NCI-H2227 treated with DMSO at 0.1 percent for 48 hours (cell line): Measurements from ENCODE around the gene MSI2.
"Not testable (repeated sequence)": the region's sequence is repeated elsewhere in the genome, so short reads cannot be mapped to it uniquely, and the experiment has no call there.

Source experiments
- DNase-seq: peaks from one replicate; lab custom pipeline; 2025; lab: John Stamatoyannopoulos, UW

MSI2 gene

DNA sequence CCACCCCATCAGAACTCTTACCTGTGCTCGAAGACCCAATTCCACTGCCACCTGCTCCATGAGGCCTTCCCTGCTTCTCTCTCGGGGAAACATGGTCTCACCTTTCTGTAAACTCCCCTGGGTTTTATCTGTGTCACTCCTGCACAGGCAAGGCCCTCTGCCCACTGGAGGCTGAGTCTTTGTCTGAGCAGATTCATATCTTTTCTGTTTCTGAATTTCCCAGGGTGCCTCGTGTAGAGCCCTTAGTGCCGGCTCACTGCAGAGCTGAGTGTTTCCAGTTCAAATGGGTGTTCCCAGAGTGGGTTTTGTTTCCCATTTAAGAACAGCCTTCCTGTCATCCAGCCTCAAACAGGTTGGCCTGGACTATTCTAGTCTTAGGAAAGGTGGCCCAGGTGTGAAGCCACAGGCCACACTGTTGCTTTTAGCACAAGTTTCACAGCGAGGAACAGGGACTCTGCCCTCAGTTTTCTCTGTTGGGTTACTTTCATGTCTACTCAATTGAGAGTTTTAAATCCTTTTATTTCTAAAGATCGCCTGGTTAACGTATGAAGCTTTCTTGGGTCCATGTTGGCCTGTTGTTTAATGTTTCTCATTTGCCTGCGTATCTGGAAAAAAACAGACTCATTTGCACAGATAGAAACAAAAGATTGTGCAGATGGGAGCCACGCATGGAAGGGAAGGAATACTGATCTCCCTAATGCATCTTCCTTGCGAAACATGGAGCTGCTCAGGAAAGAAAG, 228.7 kb downstream of the MSI2 start:
- no peak for DNase-seq

DNA sequence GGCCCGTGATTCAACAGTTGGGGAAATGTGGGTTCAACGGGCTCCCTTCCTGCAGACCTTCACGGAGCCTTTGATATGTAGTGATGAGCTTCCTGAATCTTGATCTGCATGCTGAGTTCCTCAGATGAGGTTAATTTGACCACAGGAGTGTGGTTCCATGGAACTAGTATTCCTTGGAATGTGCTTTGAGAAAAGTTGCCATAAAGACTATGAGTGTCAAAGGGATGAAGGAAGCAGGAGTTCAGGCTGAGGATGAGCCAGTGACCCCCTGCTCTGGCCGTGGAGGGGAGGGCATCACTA, 229.2 kb downstream of the MSI2 start:
- no peak for DNase-seq

DNA sequence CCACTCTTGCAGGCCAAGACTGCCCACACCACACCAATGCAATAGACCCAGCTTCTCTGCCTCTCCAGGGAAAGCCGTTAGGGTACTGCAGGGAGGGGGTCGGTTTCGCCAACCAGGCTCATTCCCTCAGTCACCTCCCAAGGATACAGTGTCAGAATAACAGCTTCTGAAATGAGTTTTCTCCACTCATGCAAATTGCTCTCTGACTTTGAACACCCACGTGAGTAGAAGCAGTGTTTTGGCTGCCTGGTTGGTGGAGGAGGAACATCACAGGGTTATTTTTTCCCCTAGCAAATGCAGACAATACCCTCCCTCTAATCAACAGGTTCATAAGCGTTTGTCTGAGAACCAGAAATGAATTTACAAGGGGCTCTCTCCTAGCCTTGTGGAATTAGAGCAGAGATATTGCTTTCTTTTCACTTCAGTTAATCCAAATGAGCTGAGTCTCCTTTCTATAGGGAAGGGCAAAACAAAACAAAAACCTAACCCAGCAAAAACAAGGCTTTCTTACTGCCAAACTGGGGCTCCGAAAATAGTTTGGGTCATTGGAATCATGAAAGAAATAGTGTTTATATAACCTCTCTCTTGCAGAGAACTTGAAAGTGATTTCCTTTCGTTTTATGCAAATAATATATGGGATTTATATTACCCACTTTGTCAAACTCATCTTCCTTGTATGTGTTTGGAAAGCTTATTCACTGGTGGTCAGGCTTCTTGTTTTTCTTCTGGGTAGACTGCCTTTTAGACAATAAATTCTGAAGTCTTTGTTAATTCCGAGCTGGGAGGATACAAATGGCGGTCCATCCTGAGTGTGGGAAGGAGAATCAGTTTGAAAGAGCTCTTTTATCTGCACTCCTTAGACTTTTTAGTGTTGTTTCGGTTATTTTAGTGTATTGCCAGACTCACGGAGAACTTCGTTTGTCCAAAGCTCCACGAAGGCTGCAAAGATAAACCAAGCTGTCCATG, 229.9 kb downstream of the MSI2 start:
- no peak for DNase-seq

DNA sequence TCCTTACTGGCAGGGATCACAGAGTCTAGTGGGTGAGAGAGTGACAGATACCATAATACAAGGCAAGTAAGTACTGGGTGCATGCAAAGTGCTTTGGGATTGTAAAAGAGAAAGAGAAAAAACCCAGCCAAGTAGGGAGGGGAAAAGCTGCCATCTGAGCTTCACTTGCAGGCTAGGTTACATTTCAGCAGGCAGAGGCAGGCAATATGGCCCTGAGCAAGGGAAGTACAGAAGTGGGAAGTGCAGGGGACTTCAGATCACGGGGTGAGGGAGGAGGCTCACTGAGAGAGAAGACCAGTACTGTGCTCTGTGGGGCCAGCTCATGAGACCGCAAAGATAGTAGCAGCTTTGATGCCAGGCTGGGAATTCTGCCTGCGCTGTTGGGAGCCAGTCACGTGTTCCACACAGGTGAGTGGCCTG, 230.6 kb downstream of the MSI2 start:
- no peak for DNase-seq

DNA sequence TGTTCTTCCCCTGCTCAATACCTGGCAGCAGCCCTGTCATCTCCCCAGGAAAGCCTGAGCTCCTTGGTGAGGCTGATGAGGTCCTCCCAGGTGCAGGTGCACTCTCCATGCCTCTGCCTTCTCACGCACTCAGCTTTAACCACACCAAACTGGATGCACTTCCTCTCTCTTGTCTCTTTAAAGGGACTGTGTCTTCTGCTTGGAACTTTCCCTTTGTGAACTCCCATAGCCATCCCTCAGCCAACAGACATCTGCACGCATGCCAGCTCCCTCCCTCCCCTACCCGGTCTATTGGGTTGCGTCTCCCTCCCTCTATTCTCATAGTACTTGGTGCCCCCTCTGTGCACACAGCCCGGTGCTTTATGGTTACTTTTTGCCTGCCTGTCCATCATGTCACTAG, 231.2 kb downstream of the MSI2 start:
- DNase-seq: no peak

DNA sequence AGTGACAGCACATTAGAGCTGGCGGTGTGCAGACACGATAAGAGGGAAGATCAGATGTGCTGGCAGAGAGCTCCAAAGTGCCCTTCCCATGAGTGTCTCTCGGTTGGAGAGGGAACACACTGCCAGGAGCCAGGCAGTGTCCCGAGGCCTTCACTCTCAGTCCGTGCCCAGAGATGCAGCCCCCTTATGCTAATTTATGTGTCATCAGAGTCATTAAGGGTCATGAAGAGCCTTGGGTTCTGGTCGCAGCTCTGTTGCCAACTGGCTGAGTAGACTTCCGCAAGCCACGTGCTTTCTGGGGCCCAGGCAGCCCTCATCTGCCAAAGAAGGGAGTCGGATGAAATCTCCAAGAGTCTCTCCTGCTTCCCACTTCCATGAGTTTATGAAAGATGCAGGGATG, 232.5 kb downstream of the MSI2 start:
- DNase-seq: no peak

DNA sequence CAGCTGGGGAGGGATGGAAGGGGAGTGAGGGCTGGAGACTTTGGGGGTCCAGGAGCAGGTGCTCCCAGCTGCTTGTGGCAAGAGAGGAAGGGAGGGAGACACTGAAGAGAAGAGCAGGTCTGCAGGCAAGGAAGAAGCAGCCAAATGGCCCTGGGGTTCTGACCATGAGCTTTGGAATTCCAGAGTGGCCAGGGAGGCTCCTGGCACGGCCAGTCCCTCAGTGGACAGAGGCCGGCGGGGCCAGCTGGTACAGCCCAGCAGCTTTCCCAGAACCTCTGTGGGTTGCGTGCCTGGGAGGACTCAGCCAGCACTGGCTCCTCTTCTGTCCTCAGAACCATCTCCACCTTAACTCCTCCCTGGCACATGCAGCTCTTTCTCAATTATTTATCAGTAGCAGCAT, 233.0 kb downstream of the MSI2 start:
- DNase-seq: no peak

DNA sequence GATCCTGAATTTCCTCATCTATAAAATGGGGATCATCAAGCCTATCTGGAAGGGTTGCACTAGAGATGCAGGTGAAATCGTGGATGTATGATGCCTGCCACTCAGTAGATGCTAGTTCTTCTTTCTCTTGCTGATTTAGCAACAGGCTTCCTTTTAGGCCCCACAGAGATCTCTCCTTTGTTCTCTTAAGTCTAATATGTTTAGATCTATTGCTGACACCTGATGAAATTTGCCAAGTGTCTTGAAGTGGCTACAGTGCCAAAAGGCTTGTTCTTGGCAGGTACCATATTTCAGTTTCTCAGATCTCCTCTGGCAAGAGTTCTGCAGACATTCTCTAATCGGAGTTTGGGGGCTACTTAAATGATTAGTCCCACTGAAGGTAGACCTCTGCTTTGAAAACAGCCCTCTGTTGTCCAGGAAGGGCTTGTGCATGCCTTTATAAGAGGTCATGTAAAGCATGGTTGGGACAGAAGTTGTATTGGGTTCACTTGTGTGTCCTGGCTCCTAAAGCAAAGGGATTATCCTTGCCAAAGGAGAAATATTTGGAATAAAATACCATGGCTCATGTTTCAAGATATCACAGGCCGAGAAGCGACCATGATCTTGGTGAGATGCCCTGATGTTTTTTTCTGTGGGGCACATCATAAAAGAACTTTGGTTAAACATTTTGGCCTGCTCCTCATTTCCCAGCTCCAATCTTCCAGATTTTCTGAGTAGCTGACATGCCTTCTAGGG, 234.0 kb downstream of the MSI2 start:
- no peak for DNase-seq

DNA sequence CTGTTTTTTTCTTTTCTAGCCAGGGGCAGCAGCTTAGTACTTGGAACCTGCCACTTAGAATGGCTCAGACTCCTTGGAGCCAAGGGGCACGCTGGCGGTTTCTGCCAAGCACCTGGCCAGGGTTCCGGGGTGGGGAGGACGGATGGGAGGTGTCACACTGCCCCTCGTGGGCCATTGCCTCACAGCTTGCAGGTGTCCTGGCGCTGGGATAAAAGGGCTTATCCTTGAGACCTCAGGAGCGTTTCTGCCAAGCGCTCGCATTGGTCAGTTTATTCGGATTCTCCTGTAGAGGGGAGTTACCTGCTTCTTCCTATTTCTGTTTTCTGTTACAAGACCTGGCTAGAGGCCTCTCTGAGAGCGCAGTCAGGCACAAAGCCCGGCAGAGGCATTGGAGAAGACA, 234.6 kb downstream of the MSI2 start:
- DNase-seq: no peak

DNA sequence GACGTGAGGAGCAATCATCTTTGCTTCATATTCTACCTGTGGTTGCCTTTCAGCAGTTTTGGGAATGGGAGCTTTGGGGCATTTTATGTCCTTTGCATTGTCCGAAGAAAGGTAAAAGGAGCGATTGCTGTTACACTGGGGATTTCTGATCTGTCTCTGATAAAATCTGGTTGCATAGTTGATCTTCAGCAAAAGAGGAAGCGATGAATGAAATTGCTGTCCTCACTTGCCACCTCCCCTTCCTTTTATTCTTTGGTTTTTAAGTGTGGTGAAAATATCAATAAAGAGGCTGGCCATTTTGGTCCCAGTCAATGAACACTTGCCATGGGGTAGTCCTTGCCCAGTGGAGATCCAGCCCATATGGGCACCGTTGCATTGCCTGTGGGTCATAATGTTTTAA, 236.8 kb downstream of the MSI2 start:
- no peak for DNase-seq

DNA sequence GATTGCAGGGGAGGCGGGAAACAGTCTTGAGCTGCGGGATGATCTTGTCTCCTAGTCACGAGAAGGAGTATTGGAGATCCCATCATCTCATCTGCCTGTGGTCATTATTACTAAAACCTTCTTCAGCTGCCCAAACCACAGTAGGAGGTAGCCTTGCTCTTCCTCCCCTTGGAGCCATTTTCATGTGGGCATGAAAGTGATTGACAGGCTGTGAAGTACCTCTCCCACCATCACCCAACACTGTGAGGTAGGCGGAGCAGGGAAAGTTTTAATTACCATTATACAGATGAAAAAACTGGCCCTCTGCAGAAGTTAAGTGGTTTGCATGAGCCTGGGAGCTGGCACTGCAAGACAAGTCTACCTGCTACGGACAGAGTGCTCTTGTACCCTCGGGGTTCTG, 237.3 kb downstream of the MSI2 start:
- DNase-seq: no peak

DNA sequence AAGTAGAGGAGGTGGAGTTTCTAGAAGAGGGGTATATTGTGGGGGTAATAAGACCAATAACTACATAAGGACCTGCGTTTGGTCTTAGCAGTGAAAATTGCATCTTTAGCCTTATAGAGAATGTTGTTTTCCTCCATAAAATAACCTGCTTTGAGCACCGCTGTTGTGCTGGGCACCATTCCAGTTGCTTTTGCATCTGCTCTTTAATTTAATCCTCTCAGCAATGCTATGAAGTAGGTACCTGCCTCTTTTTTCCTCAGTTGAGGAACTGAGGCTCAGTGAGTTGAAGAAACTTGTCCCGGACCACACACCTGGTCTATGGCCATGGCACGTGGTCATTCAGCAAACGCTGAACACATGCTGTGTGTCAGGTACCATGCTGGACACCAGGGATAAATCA, 238.1 kb downstream of the MSI2 start:
- DNase-seq: no peak

DNA sequence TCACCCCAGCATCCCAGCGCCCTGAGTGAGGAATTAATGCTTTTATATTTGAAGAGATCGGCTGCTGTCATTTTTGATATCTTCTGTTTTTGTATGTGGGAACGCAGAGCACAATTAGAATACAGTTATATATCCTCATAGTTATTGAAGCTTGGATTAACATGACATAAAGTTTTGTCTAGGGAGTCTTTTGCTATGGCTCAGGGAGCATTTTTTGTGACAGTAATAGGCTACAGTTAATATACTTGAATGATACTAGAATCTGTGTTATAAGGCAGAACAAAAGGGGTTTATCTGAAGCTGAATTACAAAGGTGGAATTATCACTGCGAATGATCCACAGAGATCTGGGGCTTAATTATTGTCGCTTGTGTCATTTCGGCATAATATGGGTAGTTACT, 239.4 kb downstream of the MSI2 start:
- DNase-seq: no peak

DNA sequence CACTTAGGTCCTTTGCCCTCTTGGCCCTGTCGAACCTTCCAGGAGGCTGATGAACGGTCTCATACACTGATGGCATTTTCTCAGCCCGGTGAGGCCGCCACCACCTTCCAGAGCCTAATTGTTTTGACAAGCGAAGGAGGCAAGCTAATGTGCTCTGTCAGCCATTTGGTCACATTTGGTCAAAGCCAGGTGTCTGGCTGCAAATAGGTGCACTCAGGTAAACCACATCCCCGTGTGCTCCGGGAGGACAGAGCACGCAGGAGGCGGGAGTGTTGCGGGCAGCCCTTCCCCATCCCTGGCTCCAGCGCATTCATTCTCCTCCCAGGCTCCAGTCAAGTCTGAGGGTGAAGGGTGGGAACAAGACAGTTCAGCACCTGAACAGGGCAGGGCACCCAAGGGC, 240.1 kb downstream of the MSI2 start:
- no peak for DNase-seq

DNA sequence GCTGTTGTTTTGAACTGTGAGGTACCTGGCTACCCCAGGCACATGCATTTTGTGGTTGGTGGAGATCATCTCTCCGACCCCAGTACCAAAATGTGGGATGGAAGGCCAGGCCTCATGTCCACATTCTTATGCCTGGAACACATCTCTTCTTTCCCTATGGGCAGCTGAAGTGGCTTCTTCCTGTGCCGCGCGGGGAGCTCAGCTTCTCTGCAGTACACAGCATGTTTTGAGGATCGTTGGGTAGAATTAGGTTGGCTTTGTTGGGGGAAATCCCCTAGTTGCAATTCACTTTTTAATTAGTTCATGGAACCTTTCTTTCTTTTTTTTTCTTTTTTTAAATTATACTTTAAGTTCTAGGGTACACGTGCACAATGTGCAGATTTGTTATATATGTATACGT, 242.1 kb downstream of the MSI2 start:
- no peak for DNase-seq

DNA sequence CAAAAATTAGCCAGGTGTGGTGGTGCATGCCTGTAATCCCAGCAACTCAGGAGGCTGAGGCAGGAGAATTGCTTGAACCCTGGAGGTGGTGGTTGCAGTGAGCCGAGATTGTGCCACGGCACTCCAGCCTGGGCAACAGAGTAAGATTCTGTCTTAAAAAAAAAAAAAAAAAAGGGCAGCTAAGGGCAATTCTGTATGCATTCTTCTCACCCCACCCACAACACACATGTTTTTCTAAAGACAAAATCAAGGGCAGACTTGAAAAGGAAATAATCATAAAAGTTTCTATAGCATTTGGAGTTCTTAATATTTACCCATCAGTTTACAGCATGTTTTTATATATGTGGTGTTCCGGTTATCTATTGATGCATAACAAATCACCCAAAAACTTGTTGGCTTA, 242.9 kb downstream of the MSI2 start:
- not testable (repeated sequence) for DNase-seq

DNA sequence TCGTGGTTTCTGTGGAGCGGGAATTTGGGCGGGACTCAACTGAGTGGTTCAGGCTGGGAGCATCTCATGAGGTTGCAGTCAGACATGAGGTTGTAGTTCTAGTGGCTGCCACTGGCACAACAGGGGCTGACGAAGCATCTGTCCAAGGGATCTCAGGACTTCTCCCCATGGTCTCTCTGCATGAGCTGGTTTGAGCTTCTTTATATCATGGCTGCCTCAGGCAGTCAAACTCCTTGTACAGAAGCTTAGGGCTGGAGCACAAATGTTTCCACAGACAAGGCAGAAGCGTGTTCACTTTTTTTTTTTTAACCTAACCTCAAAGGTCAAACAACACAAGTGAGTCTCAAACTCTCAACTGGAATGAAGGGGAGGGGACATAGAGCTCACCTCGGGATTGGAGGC, 243.3 kb downstream of the MSI2 start:
- no peak for DNase-seq

DNA sequence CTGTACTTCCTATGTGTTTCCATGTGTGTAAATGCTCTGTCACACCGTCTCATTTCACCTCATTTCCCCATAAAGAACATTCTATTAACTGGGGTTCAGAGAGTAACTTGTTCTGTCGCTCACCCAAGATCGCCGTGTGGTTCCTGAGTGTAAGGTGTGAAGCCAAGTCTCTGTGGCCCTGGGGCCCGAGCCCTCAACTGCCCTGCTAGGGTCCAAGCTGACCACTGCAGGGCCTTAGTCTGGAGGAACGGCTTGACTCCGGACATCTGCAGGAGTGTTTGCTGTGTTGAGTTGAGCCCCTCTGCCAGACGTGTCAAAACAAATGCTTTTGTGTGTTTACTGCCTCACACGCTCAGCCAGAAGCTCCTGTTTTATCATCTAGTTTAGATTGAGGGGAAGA, 244.7 kb downstream of the MSI2 start:
- DNase-seq: no peak

DNA sequence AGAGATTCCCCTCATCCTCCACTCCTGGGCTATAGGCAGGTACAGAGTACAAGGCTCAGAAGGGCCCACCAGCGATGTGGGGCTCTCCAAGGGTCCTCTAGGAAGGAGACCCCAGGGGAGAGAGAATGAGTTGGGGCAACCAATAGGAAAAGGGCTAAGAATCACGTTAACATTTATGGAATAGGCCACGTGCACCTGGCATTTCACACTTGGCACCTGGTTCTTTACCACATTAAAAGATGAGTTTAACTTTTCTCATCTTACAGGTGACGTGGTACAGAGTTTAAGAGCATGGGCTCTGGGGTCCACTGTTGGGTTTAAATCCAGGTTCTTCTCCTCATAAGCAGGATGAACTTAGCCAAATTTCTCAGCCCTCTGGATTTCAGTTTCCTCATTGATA, 245.7 kb downstream of the MSI2 start:
- no peak for DNase-seq

DNA sequence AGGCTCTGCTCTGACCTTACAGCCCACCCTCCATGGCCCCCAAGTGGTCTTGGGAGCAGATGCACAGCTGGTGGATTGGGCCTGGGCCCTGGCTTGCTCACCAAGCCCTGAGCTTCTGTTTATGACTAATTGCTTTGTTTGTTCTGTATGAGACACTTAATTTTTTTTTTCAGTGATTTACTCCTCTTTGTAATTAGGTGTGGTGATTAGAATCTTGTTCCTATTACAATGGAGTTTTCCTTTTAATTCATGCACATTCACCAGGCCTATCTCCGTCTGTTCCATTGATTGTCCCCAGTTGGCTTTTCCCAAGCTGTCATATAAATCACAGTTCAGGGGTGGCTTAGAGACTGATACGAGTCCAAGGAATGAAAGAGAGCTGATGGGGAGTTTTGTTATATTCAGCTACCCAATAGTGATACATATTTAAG, 246.5 kb downstream of the MSI2 start:
- no peak for DNase-seq

DNA sequence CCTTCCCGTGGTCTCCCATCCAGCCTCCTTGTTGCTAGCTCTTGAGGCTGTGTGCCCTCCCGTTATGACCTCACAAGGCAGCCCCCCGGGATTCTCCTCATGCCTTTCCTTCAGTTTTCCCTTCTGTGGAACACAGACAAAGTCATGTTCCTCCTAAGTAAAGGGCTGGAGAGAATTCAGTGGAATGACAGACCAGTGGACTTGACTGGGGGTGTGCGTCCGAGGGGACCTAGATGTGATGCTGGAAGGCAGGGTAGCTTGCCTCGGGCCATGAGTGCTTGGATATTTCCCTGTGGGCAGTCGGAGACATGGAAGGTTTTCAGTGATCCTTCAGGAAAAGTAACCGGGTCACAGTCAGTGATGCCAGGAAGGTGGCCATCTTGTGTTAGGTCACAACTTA, 247.9 kb downstream of the MSI2 start:
- DNase-seq: no peak

DNA sequence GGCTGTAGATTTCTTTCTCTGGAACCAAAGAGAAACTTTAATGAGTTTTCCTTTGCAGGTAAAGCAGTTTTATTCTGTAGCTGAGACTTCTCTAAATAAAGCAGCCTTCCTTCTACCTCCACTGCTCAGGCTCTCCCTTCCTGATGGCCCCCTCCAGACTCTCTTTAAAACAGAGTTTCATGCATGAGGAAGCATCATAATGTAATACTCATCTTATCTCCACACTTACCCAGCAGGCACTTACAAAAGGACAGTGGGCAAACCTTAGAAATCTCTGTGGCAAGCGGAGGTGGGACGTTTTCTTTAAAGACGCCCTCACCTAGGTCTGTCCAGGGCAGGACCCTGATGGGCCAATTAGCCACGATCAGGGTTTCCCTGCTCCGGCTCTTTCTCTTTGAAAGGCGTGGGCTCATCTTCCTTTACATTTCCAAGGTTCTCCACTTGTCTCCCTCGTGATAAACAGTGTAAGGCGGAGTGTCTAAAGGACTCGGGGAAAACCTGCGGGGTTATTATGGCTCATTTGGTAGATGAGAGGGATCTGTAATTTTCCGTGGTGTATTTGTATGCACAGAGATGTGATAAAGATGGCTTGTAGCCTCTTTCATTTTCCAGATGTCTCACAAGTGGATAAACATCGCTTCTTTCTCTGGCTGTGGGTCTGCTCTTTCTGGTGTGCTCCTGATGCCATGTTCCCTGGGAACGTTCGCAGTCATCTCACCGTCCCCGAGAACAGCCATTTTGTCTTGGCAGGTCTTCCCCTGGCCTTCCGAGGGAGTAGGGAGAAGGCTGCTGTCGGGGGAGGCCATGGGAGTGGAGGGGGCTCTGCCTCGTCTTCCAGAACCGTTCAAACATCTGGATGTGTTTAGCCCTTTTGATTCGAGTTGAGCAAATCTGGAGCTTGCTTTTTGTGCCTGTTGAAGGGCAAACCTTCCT, 249.8 kb downstream of the MSI2 start:
- peak; percentile 84 for DNase-seq
